Measurements from ENCODE around the gene COX6B2. TPM values are rescaled to one million over a fixed set of nuclear protein-coding genes. Genes with fewer than 3 reads are reported as not detected.
A peak's percentile ranks its signal among the peaks of the same experiment; 100 is the strongest.

The COX6B2 gene
- total RNA-seq, 2 donors from 2014 or later, result 0.75 to 0.84 TPM

- Mint-ChIP-seq H3K4me3 (peak overlapping the region; percentile 37), H3K36me3 (ENCODE audit: low read depth) (peaks cover 60% of the 10 kb centered on the region), H3K27me3 (ENCODE audit: insufficient read depth) (no peaks in the 10 kb centered on the region), H3K27ac (peak overlapping the region; percentile 70), H3K4me1 (peaks cover 6% of the 10 kb centered on the region), H3K9me3 (no peaks in the 10 kb centered on the region)
- Histone ChIP-seq H3K27ac (ENCODE audit: low read depth, low read length) (no peak overlapping the region), H3K4me3 (ENCODE audit: low read length) (no peak overlapping the region), H3K36me3 (ENCODE audit: control insufficient read depth, insufficient read depth, low read length) (peaks cover 66% of the 10 kb centered on the region), H3K9ac (ENCODE audit: extremely low read depth, low read length, poor library complexity, severe bottlenecking) (no peak overlapping the region), H3K27me3 (ENCODE audit: control insufficient read depth, insufficient read depth, low read length, poor library complexity, severe bottlenecking) (no peaks in the 10 kb centered on the region), H3K4me1 (ENCODE audit: control insufficient read depth, insufficient read depth, low read length) (no peaks in the 10 kb centered on the region), H3K9me3 (ENCODE audit: control insufficient read depth, low read length) (no peaks in the 10 kb centered on the region)
- peak; percentile 99 for TF ChIP-seq CTCF (conservative IDR thresholded peaks at IDR 0.05)
- 27 to 32% methylated on average over 27 to 42 of the region's 42 CpGs for WGBS, 2 experiments (ENCODE audit: insufficient coverage in 1 of 2, insufficient read length in 1 of 2)
- peak; percentile 96 for DNase-seq
Observed at GRCh38 chr19:55301459-55302317, 52.8 kb downstream of the COX6B2 start.

GRCh38 chr19:55300886-55301458 is 53.5 kb downstream of the COX6B2 start:
- Histone ChIP-seq H3K27ac (ENCODE audit: low read depth, low read length) (peak overlapping the region; percentile 48), H3K4me3 (ENCODE audit: low read length) (no peak overlapping the region), H3K4me1 (ENCODE audit: control insufficient read depth, insufficient read depth, low read length) (no peaks in the 10 kb centered on the region), H3K9me3 (ENCODE audit: control insufficient read depth, low read length) (no peaks in the 10 kb centered on the region), H3K27me3 (ENCODE audit: control insufficient read depth, insufficient read depth, low read length, poor library complexity, severe bottlenecking) (no peaks in the 10 kb centered on the region), H3K36me3 (ENCODE audit: control insufficient read depth, insufficient read depth, low read length) (peaks cover 63% of the 10 kb centered on the region), H3K9ac (ENCODE audit: extremely low read depth, low read length, poor library complexity, severe bottlenecking) (no peak overlapping the region)
- Mint-ChIP-seq H3K27me3 (ENCODE audit: insufficient read depth) (no peaks in the 10 kb centered on the region), H3K9me3 (no peaks in the 10 kb centered on the region), H3K4me3 (no peak overlapping the region), H3K4me1 (peaks cover 6% of the 10 kb centered on the region), H3K36me3 (ENCODE audit: low read depth) (peaks cover 57% of the 10 kb centered on the region), H3K27ac (no peak overlapping the region)
- no peak for TF ChIP-seq CTCF (conservative IDR thresholded peaks at IDR 0.05)
- WGBS, 2 experiments (ENCODE audit: insufficient coverage in 1 of 2, insufficient read length in 1 of 2), result 85 to 88% methylated on average over 12 to 15 of the region's 15 CpGs
- peak; percentile 59 for DNase-seq

DNA sequence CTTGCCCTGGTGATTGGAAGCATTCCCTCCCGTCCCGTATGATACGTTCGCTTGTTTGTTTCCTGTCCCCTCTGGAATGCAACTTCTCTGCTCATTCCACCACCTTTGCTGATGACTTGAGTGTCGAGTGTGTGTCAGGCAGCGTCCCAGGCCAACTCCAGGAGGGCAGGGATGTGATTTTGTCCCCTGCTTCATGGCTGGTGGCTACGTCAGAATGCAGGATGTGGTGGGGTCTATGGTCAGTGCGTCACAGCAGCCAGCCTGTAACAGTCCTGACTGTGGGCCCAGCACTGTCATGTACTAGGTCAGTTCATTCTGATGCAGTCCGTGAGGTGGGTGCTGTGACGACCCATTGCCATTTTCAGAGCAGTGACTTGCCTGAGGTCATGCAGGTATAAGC is 54.5 kb downstream of the COX6B2 start:
- WGBS, 2 experiments (ENCODE audit: insufficient coverage in 1 of 2, insufficient read length in 1 of 2), result 90 to 97% methylated on average over 9 to 10 of the region's 10 CpGs
- no peak for DNase-seq
- TF ChIP-seq CTCF (conservative IDR thresholded peaks at IDR 0.05), result no peak
- Mint-ChIP-seq H3K4me3 (no peak overlapping the region), H3K9me3 (no peaks in the 10 kb centered on the region), H3K27me3 (ENCODE audit: insufficient read depth) (no peaks in the 10 kb centered on the region), H3K36me3 (ENCODE audit: low read depth) (peaks cover 55% of the 10 kb centered on the region), H3K27ac (no peak overlapping the region), H3K4me1 (peaks cover 6% of the 10 kb centered on the region)
- Histone ChIP-seq H3K4me1 (ENCODE audit: control insufficient read depth, insufficient read depth, low read length) (no peaks in the 10 kb centered on the region), H3K36me3 (ENCODE audit: control insufficient read depth, insufficient read depth, low read length) (peaks cover 59% of the 10 kb centered on the region), H3K9me3 (ENCODE audit: control insufficient read depth, low read length) (no peaks in the 10 kb centered on the region), H3K27ac (ENCODE audit: low read depth, low read length) (no peak overlapping the region), H3K9ac (ENCODE audit: extremely low read depth, low read length, poor library complexity, severe bottlenecking) (no peak overlapping the region), H3K27me3 (ENCODE audit: control insufficient read depth, insufficient read depth, low read length, poor library complexity, severe bottlenecking) (no peaks in the 10 kb centered on the region), H3K4me3 (ENCODE audit: low read length) (no peak overlapping the region)

Other genes starting within 250 kb of the COX6B2 start
- gene PPP1R12C, start 237.1 kb downstream of the COX6B2 start, total RNA-seq, result 100 to 1,000 TPM in 1 of 2 donors, 10 to 100 TPM in 1; 98.2 to 107 TPM
- 10 to 100 TPM; 22.9 to 66.7 TPM for gene TNNT1, start 205.5 kb downstream of the COX6B2 start, total RNA-seq
- gene TNNI3, start 197.0 kb downstream of the COX6B2 start, total RNA-seq, result 10 to 100 TPM in 1 of 2 donors, 1 to 10 TPM in 1; 9.8 to 14.2 TPM
- gene DNAAF3, start 188.1 kb downstream of the COX6B2 start, total RNA-seq, result 1 to 10 TPM; 5.9 to 9.5 TPM
- gene SYT5, start 174.4 kb downstream of the COX6B2 start, total RNA-seq, result not detected
- not detected for gene PTPRH, start 145.2 kb downstream of the COX6B2 start, total RNA-seq
- gene TMEM86B, start 126.0 kb downstream of the COX6B2 start, total RNA-seq, result 1 to 10 TPM; 2.9 to 5.9 TPM
- gene PPP6R1, start 95.7 kb downstream of the COX6B2 start, total RNA-seq, result 10 to 100 TPM; 74.8 to 79.9 TPM
- gene HSPBP1, start 74.6 kb downstream of the COX6B2 start, total RNA-seq, result 10 to 100 TPM; 43.7 to 48.5 TPM
- 10 to 100 TPM; 75.9 to 91.4 TPM for gene BRSK1, start 70.7 kb downstream of the COX6B2 start, total RNA-seq
- gene TMEM150B, start 29.4 kb downstream of the COX6B2 start, total RNA-seq, result under 1 TPM; 0.73 to 0.95 TPM
- gene KMT5C, start 14.8 kb downstream of the COX6B2 start, total RNA-seq, result 10 to 100 TPM; 73.1 to 80.6 TPM
- gene GARIN5B, start 8.5 kb upstream of the COX6B2 start, total RNA-seq, result under 1 TPM; 0.09 to 0.11 TPM
- 1 to 10 TPM in 1 of 2 donors, under 1 TPM in 1; 0.91 to 1.7 TPM for gene IL11, start 15.7 kb upstream of the COX6B2 start, total RNA-seq
- 1 to 10 TPM in 1 of 2 donors, not detected in 1; 1.2 TPM for gene TMEM190, start 22.1 kb upstream of the COX6B2 start, total RNA-seq
- gene TMEM238, start 29.6 kb upstream of the COX6B2 start, total RNA-seq, result 1 to 10 TPM; 3.9 to 4.4 TPM
- 1,000 to 10,000 TPM; 1,672 to 1,902 TPM for gene RPL28, start 31.2 kb upstream of the COX6B2 start, total RNA-seq
- gene UBE2S, start 53.1 kb upstream of the COX6B2 start, total RNA-seq, result 100 to 1,000 TPM; 202 to 246 TPM
- gene SHISA7, start 88.6 kb upstream of the COX6B2 start, total RNA-seq, result not detected
- 10 to 100 TPM; 35.9 to 39.2 TPM for gene ISOC2, start 106.9 kb upstream of the COX6B2 start, total RNA-seq
- 1 to 10 TPM in 1 of 2 donors, under 1 TPM in 1; 0.62 to 2.3 TPM for gene C19orf85, start 110.0 kb upstream of the COX6B2 start, total RNA-seq
- 10 to 100 TPM in 1 of 2 donors, 1 to 10 TPM in 1; 9.9 to 12.6 TPM for gene ZNF628, start 121.9 kb upstream of the COX6B2 start, total RNA-seq
- 10 to 100 TPM; 51.3 to 67.1 TPM for gene NAT14, start 130.5 kb upstream of the COX6B2 start, total RNA-seq
- gene SSC5D, start 133.7 kb upstream of the COX6B2 start, total RNA-seq, result 1 to 10 TPM; 1.4 to 2.4 TPM
- gene SBK2, start 182.4 kb upstream of the COX6B2 start, total RNA-seq, result 1 to 10 TPM; 3.3 to 6.6 TPM
- gene SBK3, start 190.8 kb upstream of the COX6B2 start, total RNA-seq, result 1 to 10 TPM in 1 of 2 donors, under 1 TPM in 1; 0.48 to 1.4 TPM
- gene ZNF579, start 226.1 kb upstream of the COX6B2 start, total RNA-seq, result 10 to 100 TPM; 27.5 to 30.7 TPM
- 10 to 100 TPM; 19.7 to 21.1 TPM for gene FIZ1, start 244.8 kb upstream of the COX6B2 start, total RNA-seq
- 1 to 10 TPM; 5.0 to 5.8 TPM for gene ZNF524, start 245.6 kb upstream of the COX6B2 start, total RNA-seq